ENCODE results near the gene TP53INP2. TPM values are rescaled to one million over a fixed set of nuclear protein-coding genes. Genes with fewer than 3 reads are reported as not detected.

The TP53INP2 gene
- total RNA-seq: 2.4 and 2.7 TPM in 2 replicates

DNA sequence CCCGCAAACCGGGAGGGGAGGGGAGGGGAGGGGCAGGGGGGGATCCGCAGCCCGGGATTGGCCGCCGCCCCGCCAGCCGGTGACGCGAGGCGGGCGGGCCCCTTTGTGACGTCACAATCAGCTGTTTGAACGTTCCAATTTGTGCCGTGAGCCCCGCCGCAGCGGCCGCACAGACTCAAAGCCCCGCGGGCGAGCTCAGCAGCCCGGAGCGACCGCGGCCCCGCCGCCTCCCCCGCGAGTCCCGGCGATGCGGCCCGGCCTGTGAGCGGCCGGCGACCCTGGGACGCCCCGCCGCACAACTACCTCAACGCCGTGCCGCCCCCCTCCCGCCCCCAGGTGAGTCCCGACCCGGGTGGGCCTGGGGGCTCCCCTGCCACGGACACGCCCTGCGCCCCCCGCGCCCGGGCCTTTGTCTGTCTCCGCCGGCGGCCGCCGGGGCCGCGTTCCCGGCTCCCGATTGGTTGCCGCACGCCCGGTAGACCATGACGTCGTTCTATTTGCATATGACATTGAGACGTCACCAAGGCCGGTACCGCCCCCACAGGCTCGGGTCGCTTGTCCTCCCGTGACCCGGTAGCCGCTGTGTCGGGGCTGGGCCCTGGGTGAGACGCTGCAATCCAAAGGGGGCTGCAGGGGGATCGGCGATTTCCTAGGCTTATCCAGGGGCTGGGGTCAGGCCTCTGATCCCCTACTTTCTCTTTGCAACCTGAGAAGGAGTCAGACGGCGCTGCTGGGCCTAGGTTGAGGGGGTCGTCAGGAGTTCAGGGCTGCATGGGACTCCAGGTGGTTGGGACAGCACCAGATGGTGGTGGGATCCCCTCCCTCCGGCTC, at the start of gene TP53INP2:
TSS of gene TP53INP2 (plus strand) at position 168 of the 831 bp plus-strand sequence. CDS start 4,396 bp downstream, outside the sequence.

GRCh38 chr20:34676642-34677373, 27.3 kb upstream of the TP53INP2 start, which contains the start of gene PIGU:
PIGU (minus strand) TSS chr20:34677092; CDS start chr20:34677085, 7 bp downstream.

Other genes with a start within 250 kb of the TP53INP2 start
- gene DYNLRB1, start 187.9 kb upstream of the TP53INP2 start, total RNA-seq: 51.7 and 71.0 TPM in 2 replicates
- 21.9 and 28.9 TPM in 2 replicates for gene MAP1LC3A, start 145.6 kb upstream of the TP53INP2 start, total RNA-seq
- 2.5 and 4.4 TPM in 2 replicates for gene PIGU, start 27.3 kb upstream of the TP53INP2 start, total RNA-seq
- gene NCOA6, start 121.3 kb downstream of the TP53INP2 start, total RNA-seq: 5.6 and 5.9 TPM in 2 replicates
- 1.8 and 2.7 TPM in 2 replicates for gene GGT7, start 168.5 kb downstream of the TP53INP2 start, total RNA-seq
- 44.9 and 48.8 TPM in 2 replicates for gene ACSS2, start 172.3 kb downstream of the TP53INP2 start, total RNA-seq